ENCODE measurements around the gene PCP2.

DNA sequence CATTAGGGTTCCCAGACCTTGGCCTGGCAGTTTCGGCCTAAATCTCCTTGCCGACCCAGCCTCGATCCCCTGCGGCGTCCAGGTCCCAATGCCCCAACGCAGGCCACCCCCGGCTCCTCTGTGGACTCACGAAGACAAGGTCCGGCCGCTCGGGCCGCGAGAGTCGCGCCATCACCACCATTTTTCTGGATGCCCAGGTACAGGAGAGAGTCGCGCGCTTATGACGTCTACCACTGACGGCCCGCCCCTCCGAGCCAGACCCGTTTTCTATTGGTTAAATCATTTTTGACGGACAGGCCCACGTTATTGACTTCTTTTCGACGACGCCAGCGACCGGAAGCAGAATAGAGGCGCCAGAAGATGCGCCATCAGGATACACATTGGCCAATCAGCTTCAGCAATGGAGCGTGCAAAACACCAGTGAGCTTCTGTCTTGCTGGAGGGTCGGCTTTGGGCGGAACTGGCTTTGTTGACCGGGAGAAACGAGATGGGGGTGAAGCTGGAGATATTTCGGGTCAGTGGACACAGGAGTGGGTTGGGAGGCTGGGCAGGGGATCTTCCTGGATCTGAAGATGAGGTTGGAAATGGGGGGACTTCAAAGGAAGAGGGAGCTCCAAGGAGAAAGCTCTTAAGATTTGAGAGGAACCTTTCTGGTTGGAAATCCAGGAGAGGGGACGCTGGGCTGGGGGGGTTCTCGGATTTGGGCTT, 4.0 kb downstream of the PCP2 start, which contains the start of the genes PET100 and XAB2:
- TF ChIP-seq POLR2A (IDR thresholded peaks at IDR 0.05; ENCODE audit: low read depth, low read length) (peak; percentile 51; the same call in 1 of the 2 replicates), POLR2AphosphoS5 (IDR thresholded peaks at IDR 0.05; ENCODE audit: low read depth, low read length) (peak; percentile 70; the same call in 1 of the 2 replicates), TAF1 (IDR thresholded peaks at IDR 0.05; ENCODE audit: low read depth, low read length) (peak; percentile 69; the same call in 1 of the 2 replicates), POU2F2 (IDR thresholded peaks at IDR 0.05; ENCODE audit: low read depth, low read length) (peak; percentile 36; the same call in 1 of the 2 replicates), SPI1 (IDR thresholded peaks at IDR 0.05; ENCODE audit: low read depth, low read length) (0 out of 2 replicates have a peak, but pooled peaks have one; percentile 43)

Measured in GM12891 (cell line).